Peyer's patch (tissue), 4 donors: ENCODE results near the gene LLPH. TPM values are rescaled to one million over a fixed set of nuclear protein-coding genes. Genes with fewer than 3 reads are reported as not detected.

Source experiments
- DNase-seq, 3 donors: peaks; one replicate each; pipeline ENCODE4 v3.0.0-alpha.2; 2017 to 2019
- H3K27ac ChIP-seq, 4 donors: fragments of 200-600 bp; sonication (generic); one replicate each; pipeline ENCODE4 v1.5.1; 2016 to 2019
- H3K27me3 ChIP-seq, 2 donors: fragments of 200-600 bp; sonication (generic); one replicate each; pipeline ENCODE4 v1.5.1; 2019
- H3K36me3 ChIP-seq, 3 donors: fragments of 200-600 bp; sonication (generic); one replicate each; pipeline ENCODE4 v1.5.1; 2016 to 2019
- H3K4me1 ChIP-seq, 4 donors: fragments of 200-600 bp; sonication (generic); one replicate each; pipeline ENCODE4 v1.5.1; 2016 to 2019
- H3K4me3 ChIP-seq, 4 donors: fragments of 200-600 bp; sonication (generic); 1 replicate in 3 of 4; 2 replicates in 1 of 4; pipeline ENCODE4 v1.5.1; 2016 to 2019; ENCODE audit warnings: mild to moderate bottlenecking in 1 of 4
- H3K9me3 ChIP-seq, 4 donors: fragments of 200-600 bp; sonication (generic); one replicate each; pipeline ENCODE4 v1.5.1; 2016 to 2019; ENCODE audit warnings: mild to moderate bottlenecking in 1 of 4
- POLR2A ChIP-seq, 2 donors: fragments of 450-650 bp; IDR thresholded peaks; one replicate each; pipeline ENCODE4 v1.5.1; 2017; ENCODE audit warnings: antibody characterized with exemption in 2 of 2, mild to moderate bottlenecking in 2 of 2, moderate library complexity in 2 of 2
- total RNA-seq, 4 donors: library from RNA; depleted of rRNA; stranded (reverse); fragments of >200 nt; gene quantifications; one replicate each; pipeline ENCODE4 v1.1.0, GENCODE V29; 2016
- TF ChIP-seq, protein P1 (sequence below), 6 experiments: fragments of 450-650 bp in 4 of 6; fragments of 200-600 bp in 2 of 6; sonication (generic) in 1 of 6; IDR thresholded peaks; one replicate each; pipeline ENCODE4 v1.5.1; 2017 to 2019; ENCODE audit warnings: antibody characterized with exemption in 6 of 6, mild to moderate bottlenecking in 3 of 6, moderate library complexity in 1 of 6

The LLPH gene
- total RNA-seq, 4 donors from 2014 or later, result 3.1 to 5.1 (median 4.2) TPM

DNA sequence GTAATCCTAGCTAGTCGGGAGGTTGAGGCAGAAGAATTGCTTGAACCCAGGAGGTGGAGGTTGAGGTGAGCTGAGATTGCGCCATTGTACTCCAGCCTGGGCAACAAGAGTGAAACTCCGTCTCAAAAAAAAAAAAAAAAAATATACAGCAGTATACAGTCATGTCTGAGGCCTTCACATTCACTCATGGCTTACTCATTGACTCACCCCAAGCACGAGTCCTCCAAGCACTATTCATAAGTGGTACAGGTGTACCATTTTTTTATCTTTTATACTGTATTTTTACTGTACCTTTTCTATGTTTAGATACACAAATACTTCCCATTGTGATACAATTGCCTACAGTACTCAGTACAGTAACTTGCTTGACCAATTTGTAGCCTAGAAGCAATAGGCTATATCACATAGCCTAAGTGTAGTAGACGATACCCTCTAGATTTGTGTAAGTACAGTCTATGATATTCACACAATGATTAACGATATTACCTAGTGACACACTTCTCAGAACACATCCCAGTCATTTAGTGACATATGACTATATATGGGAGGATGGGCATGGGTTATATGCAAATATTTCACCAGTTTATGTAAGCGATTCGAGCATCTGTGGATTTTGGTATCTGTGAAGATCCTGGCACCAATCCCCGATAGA, 12.2 kb downstream of the LLPH start:
- Histone ChIP-seq H3K4me1 (no peaks in the 10 kb centered on the region), H3K4me3 (no peak overlapping the region), H3K27ac (no peak overlapping the region), H3K36me3 (peaks cover 0 to 9% (median 0%) of the 10 kb centered on the region in 3 donors), H3K9me3 (no peaks in the 10 kb centered on the region), H3K27me3 (no peaks in the 10 kb centered on the region)
- TF ChIP-seq, protein P1, sequence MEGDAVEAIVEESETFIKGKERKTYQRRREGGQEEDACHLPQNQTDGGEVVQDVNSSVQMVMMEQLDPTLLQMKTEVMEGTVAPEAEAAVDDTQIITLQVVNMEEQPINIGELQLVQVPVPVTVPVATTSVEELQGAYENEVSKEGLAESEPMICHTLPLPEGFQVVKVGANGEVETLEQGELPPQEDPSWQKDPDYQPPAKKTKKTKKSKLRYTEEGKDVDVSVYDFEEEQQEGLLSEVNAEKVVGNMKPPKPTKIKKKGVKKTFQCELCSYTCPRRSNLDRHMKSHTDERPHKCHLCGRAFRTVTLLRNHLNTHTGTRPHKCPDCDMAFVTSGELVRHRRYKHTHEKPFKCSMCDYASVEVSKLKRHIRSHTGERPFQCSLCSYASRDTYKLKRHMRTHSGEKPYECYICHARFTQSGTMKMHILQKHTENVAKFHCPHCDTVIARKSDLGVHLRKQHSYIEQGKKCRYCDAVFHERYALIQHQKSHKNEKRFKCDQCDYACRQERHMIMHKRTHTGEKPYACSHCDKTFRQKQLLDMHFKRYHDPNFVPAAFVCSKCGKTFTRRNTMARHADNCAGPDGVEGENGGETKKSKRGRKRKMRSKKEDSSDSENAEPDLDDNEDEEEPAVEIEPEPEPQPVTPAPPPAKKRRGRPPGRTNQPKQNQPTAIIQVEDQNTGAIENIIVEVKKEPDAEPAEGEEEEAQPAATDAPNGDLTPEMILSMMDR (IDR thresholded peaks at IDR 0.05), result no peak
- TF ChIP-seq POLR2A (IDR thresholded peaks at IDR 0.05), result no peak
- no peak for DNase-seq

DNA sequence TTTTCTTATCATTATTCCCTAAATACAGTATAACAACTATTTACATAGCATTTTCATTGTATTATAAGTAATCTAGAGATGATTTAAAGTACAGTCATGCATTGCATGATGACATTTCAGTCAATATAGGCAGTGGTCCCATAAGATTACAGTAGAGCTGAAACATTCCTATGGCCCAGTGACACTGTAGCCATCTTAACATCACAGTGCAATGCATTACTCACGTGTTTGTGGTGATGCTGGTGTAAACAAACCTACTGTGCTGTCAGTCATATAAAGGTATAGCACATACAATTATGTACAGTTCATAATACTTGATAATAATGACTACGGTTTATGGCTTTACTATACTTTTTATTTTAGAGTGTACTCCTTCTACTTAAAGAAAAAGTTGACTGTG, 13.3 kb downstream of the LLPH start:
- Histone ChIP-seq H3K27me3 (no peaks in the 10 kb centered on the region), H3K4me1 (no peaks in the 10 kb centered on the region), H3K36me3 (no peaks in the 10 kb centered on the region), H3K9me3 (no peaks in the 10 kb centered on the region), H3K4me3 (no peak overlapping the region), H3K27ac (no peak overlapping the region)
- DNase-seq, result no peak
- TF ChIP-seq POLR2A (IDR thresholded peaks at IDR 0.05), result no peak
- TF ChIP-seq, protein P1 (IDR thresholded peaks at IDR 0.05), result no peak

DNA sequence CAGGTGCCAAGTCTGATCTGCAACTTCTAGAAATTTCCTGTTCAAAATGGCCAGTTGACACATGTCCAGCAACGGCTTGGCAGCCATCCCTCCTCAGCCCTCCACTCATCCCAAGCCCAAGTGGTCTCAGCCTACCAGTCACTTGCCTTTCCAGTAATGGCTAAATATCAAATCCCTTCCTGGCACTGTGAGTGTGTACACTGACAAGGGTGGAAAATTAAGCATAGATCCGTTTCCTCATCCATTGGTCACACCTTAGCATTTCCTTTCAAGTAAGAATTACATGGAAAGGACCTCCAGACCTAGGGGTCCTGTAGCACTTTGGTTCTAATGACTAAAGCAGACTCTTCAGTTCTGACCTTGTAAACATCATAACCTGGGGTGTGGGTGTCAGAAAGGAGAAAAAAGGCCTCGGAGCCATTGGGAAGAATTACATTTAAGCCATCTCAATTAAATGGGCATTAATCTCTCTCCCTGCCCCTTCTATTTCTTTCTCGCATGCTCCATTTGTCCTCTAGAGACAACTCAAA, 15.4 kb downstream of the LLPH start:
- H3K27me3 ChIP-seq, result no peaks in the 10 kb centered on the region
- no peak for DNase-seq
- no peak overlapping the region for H3K27ac ChIP-seq
- no peaks in the 10 kb centered on the region for H3K4me1 ChIP-seq
- TF ChIP-seq POLR2A (IDR thresholded peaks at IDR 0.05), result no peak
- TF ChIP-seq, protein P1 (IDR thresholded peaks at IDR 0.05), result no peak
- H3K36me3 ChIP-seq, result no peaks in the 10 kb centered on the region
- H3K9me3 ChIP-seq, result no peaks in the 10 kb centered on the region
- H3K4me3 ChIP-seq, result no peak overlapping the region

DNA sequence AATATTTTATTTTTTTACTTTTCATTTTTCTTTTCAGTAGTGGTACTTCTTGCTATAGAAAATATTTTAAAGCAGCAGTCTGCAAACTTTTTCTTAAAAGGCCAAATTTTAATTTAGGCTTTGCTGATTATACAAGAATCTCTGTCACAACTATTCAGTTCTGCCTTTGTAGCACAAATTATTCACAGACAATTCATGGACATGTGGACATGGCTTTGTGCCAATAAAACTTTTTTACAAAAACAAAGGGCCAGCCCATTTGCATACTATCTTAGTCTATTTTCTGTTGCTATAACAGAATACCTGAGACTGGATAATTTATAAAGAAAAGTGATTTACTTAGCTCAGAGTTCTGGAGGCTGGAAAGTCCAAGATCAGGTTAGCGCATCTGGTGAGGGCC, 17.1 kb downstream of the LLPH start:
- TF ChIP-seq, protein P1 (IDR thresholded peaks at IDR 0.05), result no peak
- TF ChIP-seq POLR2A (IDR thresholded peaks at IDR 0.05), result no peak
- Histone ChIP-seq H3K4me1 (no peaks in the 10 kb centered on the region), H3K9me3 (no peaks in the 10 kb centered on the region), H3K4me3 (no peak overlapping the region), H3K27ac (no peak overlapping the region), H3K36me3 (no peaks in the 10 kb centered on the region), H3K27me3 (no peaks in the 10 kb centered on the region)
- no peak for DNase-seq

DNA sequence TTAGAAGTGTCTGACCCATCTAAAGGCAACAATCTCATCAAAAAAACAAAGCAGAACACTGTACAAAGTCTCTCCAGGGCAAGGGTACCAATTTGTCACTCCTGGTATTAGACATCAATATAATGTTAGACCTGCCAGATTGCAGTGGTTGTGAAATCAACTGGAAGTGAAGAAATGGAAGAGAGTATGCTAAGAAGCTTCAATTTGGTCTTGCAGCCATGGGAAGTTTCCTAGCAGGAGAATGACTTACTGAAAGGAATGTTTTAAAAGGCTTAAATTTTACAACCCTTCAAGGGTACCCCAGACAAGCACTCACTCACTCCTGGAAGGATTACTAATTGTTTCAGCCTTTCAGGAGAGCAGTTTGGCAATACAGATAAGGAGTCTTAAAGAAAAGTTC, 18.9 kb downstream of the LLPH start:
- Histone ChIP-seq H3K4me3 (no peak overlapping the region), H3K9me3 (no peaks in the 10 kb centered on the region), H3K27me3 (no peaks in the 10 kb centered on the region), H3K27ac (no peak overlapping the region), H3K4me1 (no peaks in the 10 kb centered on the region), H3K36me3 (no peaks in the 10 kb centered on the region)
- TF ChIP-seq POLR2A (IDR thresholded peaks at IDR 0.05), result no peak
- TF ChIP-seq, protein P1 (IDR thresholded peaks at IDR 0.05), result no peak
- DNase-seq, result no peak
